PC-3 (cell line): Measurements from ENCODE around the gene SH3RF2. TPM values are rescaled to one million over a fixed set of nuclear protein-coding genes. Genes with fewer than 3 reads are reported as not detected.

Source experiments
- ATAC-seq: fragments of 200-7000 bp; cut with Tn5 transposase; 2 replicates; pipeline ENCODE4 v1.9.1; 2020; ENCODE audit warnings: mild to moderate bottlenecking, moderate library complexity
- BruUV-seq: library from RNA; stranded (reverse); fragments of 400-500 nt; replicated peaks from 2 replicates; lab custom pipeline; 2021; lab: Mats Ljungman, UMichigan
- CTCF ChIA-PET: fragments of 300-600 bp; sonication (Branson Sonifier 250); formaldehyde crosslinking; loops from one replicate; lab custom pipeline; 2022; ENCODE audit warnings: antibody characterized with exemption; lab: Charles Lee
- POLR2A ChIA-PET: fragments of 300-600 bp; sonication (Branson Sonifier 250); formaldehyde crosslinking; loops from one replicate; lab custom pipeline; 2022; ENCODE audit warnings: antibody characterized with exemption; ENCODE audit not compliant: unreplicated experiment; lab: Charles Lee
- DNase-seq: peaks from one replicate; pipeline ENCODE4 v3.0.0-alpha.2; 2015
- H2AFZ ChIP-seq: fragments of 300-600 bp; sonication (generic); 2 replicates; pipeline ENCODE4 v1.6.0; 2016; ENCODE audit warnings: antibody characterized with exemption, low read length
- H3F3A ChIP-seq: fragments of 300-600 bp; sonication (generic); one replicate; pipeline ENCODE4 v1.6.0; 2017; ENCODE audit warnings: antibody characterized with exemption, low read length, control low read depth, mild to moderate bottlenecking; ENCODE audit not compliant: unreplicated experiment
- H3K27ac ChIP-seq: fragments of 300-600 bp; sonication (generic); 2 replicates; pipeline ENCODE4 v1.5.1; 2016; ENCODE audit warnings: mild to moderate bottlenecking, low read length
- H3K27me3 ChIP-seq: fragments of 300-600 bp; sonication (generic); 2 replicates; pipeline ENCODE4 v1.6.1; 2016; ENCODE audit warnings: low read length, mixed read lengths
- H3K36me3 ChIP-seq: fragments of 300-600 bp; sonication (generic); 2 replicates; pipeline ENCODE4 v1.6.1; 2016; ENCODE audit warnings: low read depth, mixed run types, low read length, mixed read lengths
- H3K4me1 ChIP-seq: fragments of 300-600 bp; sonication (generic); 2 replicates; pipeline ENCODE4 v1.5.1; 2016; ENCODE audit warnings: low read length; ENCODE audit not compliant: insufficient read depth
- H3K4me2 ChIP-seq: fragments of 300-600 bp; sonication (generic); 2 replicates; pipeline ENCODE4 v1.6.0; 2016; ENCODE audit warnings: low read length
- H3K4me3 ChIP-seq: fragments of 300-600 bp; sonication (generic); 2 replicates; pipeline ENCODE4 v1.5.1; 2016; ENCODE audit warnings: mild to moderate bottlenecking, low read length, mixed read lengths
- H3K79me2 ChIP-seq: fragments of 300-600 bp; sonication (generic); 2 replicates; pipeline ENCODE4 v1.6.1; 2017; ENCODE audit warnings: low read length, mixed read lengths
- H3K9ac ChIP-seq: fragments of 300-600 bp; sonication (generic); 2 replicates; pipeline ENCODE4 v1.6.0; 2016; ENCODE audit warnings: mild to moderate bottlenecking, low read length
- H3K9me2 ChIP-seq: fragments of 300-600 bp; sonication (generic); replicated peaks from 2 replicates; pipeline ENCODE4 v1.6.1; 2016; ENCODE audit warnings: mixed run types, low read length, mixed read lengths
- H3K9me3 ChIP-seq: fragments of 300-600 bp; sonication (generic); 2 replicates; pipeline ENCODE4 v1.6.1; 2016; ENCODE audit warnings: low read length, mixed read lengths
- H4K20me1 ChIP-seq: fragments of 300-600 bp; sonication (generic); 2 replicates; pipeline ENCODE4 v1.6.1; 2016; ENCODE audit warnings: low read length, mixed read lengths
- EZH2 ChIP-seq: fragments of 300-600 bp; sonication (generic); IDR thresholded peaks from one replicate; pipeline ENCODE4 v1.6.1; 2017; ENCODE audit warnings: antibody characterized with exemption, mild to moderate bottlenecking, low read length; ENCODE audit not compliant: unreplicated experiment
- EZH2phosphoT487 ChIP-seq: fragments of 300-600 bp; sonication (generic); IDR thresholded peaks from 2 replicates; pipeline ENCODE4 v1.6.1; 2018; ENCODE audit warnings: mild to moderate bottlenecking, antibody characterized with exemption, low read length, borderline replicate concordance
- intact Hi-C: fragments of 100-400 bp; cut with micrococcal nuclease; formaldehyde crosslinking; loops from 2 replicates; pipeline ENCODE4 v1.9.0; 2023
- total RNA-seq: library from RNA; depleted of rRNA; stranded (reverse); fragments of >200 nt; gene quantifications from 2 replicates; pipeline ENCODE4 v1.2.3, GENCODE V29; 2014
- TF ChIP-seq, protein P1 (sequence below): fragments of 300-600 bp; sonication (generic); conservative IDR thresholded peaks from 2 replicates; pipeline ENCODE4 v1.5.1; 2017; ENCODE audit warnings: antibody characterized with exemption, low read depth, mild to moderate bottlenecking, low read length

Gene SH3RF2
- total RNA-seq, 1 experiment from 2014 or later, result 5.9 TPM

GRCh38 chr5:146081556-146081955 is 145.2 kb downstream of the SH3RF2 start:
- no peaks in the 10 kb centered on the region for H3K27me3 ChIP-seq
- H3K36me3 ChIP-seq, result no peaks in the 10 kb centered on the region
- H3K9me2 ChIP-seq, result no peaks in the 10 kb centered on the region
- intact Hi-C loops, result no loop called here
- POLR2A ChIA-PET, result no interaction called here
- no peak overlapping the region for H2AFZ ChIP-seq
- CTCF ChIA-PET, result no interaction called here
- no peak for DNase-seq
- no peak for ATAC-seq
- H3K9me3 ChIP-seq, result no peaks in the 10 kb centered on the region
- BruUV-seq, result no TSS peak
- H3K9ac ChIP-seq, result no peak overlapping the region
- H3K27ac ChIP-seq, result no peak overlapping the region
- H3K4me3 ChIP-seq, result no peak overlapping the region
- H3K4me1 ChIP-seq, result peaks cover 8% of the 10 kb centered on the region; the same call in 1 of the 2 replicates
- TF ChIP-seq, protein P1, sequence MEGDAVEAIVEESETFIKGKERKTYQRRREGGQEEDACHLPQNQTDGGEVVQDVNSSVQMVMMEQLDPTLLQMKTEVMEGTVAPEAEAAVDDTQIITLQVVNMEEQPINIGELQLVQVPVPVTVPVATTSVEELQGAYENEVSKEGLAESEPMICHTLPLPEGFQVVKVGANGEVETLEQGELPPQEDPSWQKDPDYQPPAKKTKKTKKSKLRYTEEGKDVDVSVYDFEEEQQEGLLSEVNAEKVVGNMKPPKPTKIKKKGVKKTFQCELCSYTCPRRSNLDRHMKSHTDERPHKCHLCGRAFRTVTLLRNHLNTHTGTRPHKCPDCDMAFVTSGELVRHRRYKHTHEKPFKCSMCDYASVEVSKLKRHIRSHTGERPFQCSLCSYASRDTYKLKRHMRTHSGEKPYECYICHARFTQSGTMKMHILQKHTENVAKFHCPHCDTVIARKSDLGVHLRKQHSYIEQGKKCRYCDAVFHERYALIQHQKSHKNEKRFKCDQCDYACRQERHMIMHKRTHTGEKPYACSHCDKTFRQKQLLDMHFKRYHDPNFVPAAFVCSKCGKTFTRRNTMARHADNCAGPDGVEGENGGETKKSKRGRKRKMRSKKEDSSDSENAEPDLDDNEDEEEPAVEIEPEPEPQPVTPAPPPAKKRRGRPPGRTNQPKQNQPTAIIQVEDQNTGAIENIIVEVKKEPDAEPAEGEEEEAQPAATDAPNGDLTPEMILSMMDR, result no peak
- no peak for TF ChIP-seq EZH2phosphoT487
- TF ChIP-seq EZH2, result no peak
- no peaks in the 10 kb centered on the region for H3F3A ChIP-seq
- no peaks in the 10 kb centered on the region for H4K20me1 ChIP-seq
- no peaks in the 10 kb centered on the region for H3K79me2 ChIP-seq
- H3K4me2 ChIP-seq, result no peak overlapping the region

DNA sequence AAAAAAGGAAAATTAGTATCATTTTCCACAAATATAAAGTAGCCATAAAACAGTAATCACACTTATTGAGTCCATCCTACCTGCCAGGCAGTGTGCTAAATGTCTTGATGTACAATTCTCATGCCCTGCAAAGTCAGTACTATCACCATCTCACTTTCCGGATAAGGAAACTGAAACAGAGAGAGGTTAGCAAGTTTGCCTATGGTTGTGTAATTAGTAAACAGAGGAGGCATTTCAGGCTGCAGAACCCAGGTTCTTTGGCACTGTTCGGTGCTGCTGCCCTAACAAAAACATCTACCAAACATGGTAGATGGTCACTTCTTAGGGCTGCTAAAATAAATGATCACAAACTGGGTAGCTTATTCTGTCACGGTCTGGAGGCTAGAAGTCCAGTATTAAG is 146.4 kb downstream of the SH3RF2 start:
- Histone ChIP-seq H3F3A (no peaks in the 10 kb centered on the region), H3K9me2 (no peaks in the 10 kb centered on the region), H4K20me1 (no peaks in the 10 kb centered on the region), H3K9ac (no peak overlapping the region), H3K27me3 (no peaks in the 10 kb centered on the region), H2AFZ (no peak overlapping the region), H3K4me3 (no peak overlapping the region), H3K27ac (no peak overlapping the region), H3K79me2 (no peaks in the 10 kb centered on the region), H3K9me3 (no peaks in the 10 kb centered on the region), H3K4me2 (no peak overlapping the region), H3K36me3 (no peaks in the 10 kb centered on the region), H3K4me1 (peaks cover 8% of the 10 kb centered on the region; the same call in 1 of the 2 replicates)
- intact Hi-C loops, result no loop called here
- ATAC-seq (no peak), DNase-seq (no peak)
- TF ChIP-seq EZH2phosphoT487 (no peak), EZH2 (no peak)
- TF ChIP-seq, protein P1, result no peak
- ChIA-PET CTCF (no interaction called here), POLR2A (no interaction called here)
- BruUV-seq, result no TSS peak

- no peak overlapping the region for H2AFZ ChIP-seq
- no peaks in the 10 kb centered on the region for H3K36me3 ChIP-seq
- POLR2A ChIA-PET, result no interaction called here
- peaks cover 7% of the 10 kb centered on the region; the same call in 1 of the 2 replicates for H3K4me1 ChIP-seq
- H4K20me1 ChIP-seq, result no peaks in the 10 kb centered on the region
- no peak overlapping the region for H3K9ac ChIP-seq
- ATAC-seq, result no peak
- no peaks in the 10 kb centered on the region for H3K79me2 ChIP-seq
- H3K9me2 ChIP-seq, result no peaks in the 10 kb centered on the region
- CTCF ChIA-PET, result no interaction called here
- TF ChIP-seq, protein P1, result no peak
- TF ChIP-seq EZH2 (no peak), EZH2phosphoT487 (no peak)
- intact Hi-C loops, result no loop called here
- no peak overlapping the region for H3K4me3 ChIP-seq
- DNase-seq, result no peak
- H3K27ac ChIP-seq, result no peak overlapping the region
- H3K27me3 ChIP-seq, result no peaks in the 10 kb centered on the region
- no peaks in the 10 kb centered on the region for H3K9me3 ChIP-seq
- no peak overlapping the region for H3K4me2 ChIP-seq
- no peaks in the 10 kb centered on the region for H3F3A ChIP-seq
- no TSS peak for BruUV-seq
Observed at GRCh38 chr5:146084376-146084775, 148.0 kb downstream of the SH3RF2 start.
